ENCODE measurements around the gene UTP25. TPM values are rescaled to one million over a fixed set of nuclear protein-coding genes. Genes with fewer than 3 reads are reported as not detected.
A peak's percentile ranks its signal among the peaks of the same experiment; 100 is the strongest.

The UTP25 gene
- total RNA-seq (10 to 100 TPM; 14.9 to 15.2 TPM), polyA plus RNA-seq (4.9 TPM)

GRCh38 chr1:209827384-209828262 lies at the start of gene UTP25:
Gene UTP25 (plus strand): TSS chr1:209827972. CDS start chr1:209828064, 92 bp downstream.
- H3K27me3 Mint-ChIP-seq = peaks cover 7 to 11% of the 10 kb centered on the region in 2 donors
- Histone ChIP-seq H3K27me3 (ENCODE audit: insufficient read depth, low read length, poor library complexity, severe bottlenecking) (no peaks in the 10 kb centered on the region), H3K4me3 (ENCODE audit: low read length) (peak within 1 kb of the TSS; percentile 99), H3K27ac (ENCODE audit: low read depth, low read length) (peak within 1 kb of the TSS; percentile 90), H3K36me3 (ENCODE audit: insufficient read depth, low read length) (peaks cover 9% of the 10 kb centered on the region), H3K9me3 (ENCODE audit: low read length) (no peaks in the 10 kb centered on the region), H3K4me1 (ENCODE audit: insufficient read depth, low read length) (peaks cover 29% of the 10 kb centered on the region)
- H3K36me3 Mint-ChIP-seq = peaks cover 7 to 26% (median 10%) of the 10 kb centered on the region in 3 donors
- POLR2A ChIA-PET = interaction anchor here (1.2 kb wide), 1 partner anchor 12 kb away, joined by 3 read pairs; no protein-coding TSS in a partner anchor
- peaks cover 46 to 50% (median 47%) of the 10 kb centered on the region in 3 donors for H3K4me1 Mint-ChIP-seq
- CTCF ChIA-PET = interaction anchor here (0.6 to 2.2 kb wide), 13 partner anchors 12 to 506 kb away, joined by 3 to 15 read pairs (median 4); partner anchors contain the start of genes C1orf74 and IRF6
- peak within 1 kb of the TSS; percentile 90 to 97 (median 96) for H3K4me3 Mint-ChIP-seq
- H3K9me3 Mint-ChIP-seq = no peaks in the 10 kb centered on the region
- peak within 1 kb of the TSS; percentile 74 to 98 (median 90) for H3K27ac Mint-ChIP-seq
- peak; percentile 83 to 94 (median 91) for DNase-seq

- peak overlapping the region in 5 of 8 donors; percentile 7 to 65 (median 40) for H3K27ac Mint-ChIP-seq
- no peaks in the 10 kb centered on the region for H3K27me3 Mint-ChIP-seq
- Histone ChIP-seq H3K4me3 (ENCODE audit: low read length) (no peak overlapping the region), H3K9me3 (ENCODE audit: low read length) (no peaks in the 10 kb centered on the region), H3K4me1 (ENCODE audit: insufficient read depth, low read length) (peaks cover 26% of the 10 kb centered on the region), H3K27ac (ENCODE audit: low read depth, low read length) (no peak overlapping the region), H3K27me3 (ENCODE audit: insufficient read depth, low read length, poor library complexity, severe bottlenecking) (no peaks in the 10 kb centered on the region), H3K36me3 (ENCODE audit: insufficient read depth, low read length) (peaks cover 68% of the 10 kb centered on the region)
- no peak overlapping the region for H3K4me3 Mint-ChIP-seq
- ChIA-PET CTCF (interaction anchor here (1.2 kb wide), 1 partner anchor 12 kb away, joined by 3 read pairs; no protein-coding TSS in a partner anchor), POLR2A (no interaction called here)
- no peaks in the 10 kb centered on the region for H3K9me3 Mint-ChIP-seq
- DNase-seq = no peak
- H3K36me3 Mint-ChIP-seq = peaks cover 0 to 59% (median 35%) of the 10 kb centered on the region in 3 donors
- peaks cover 28 to 47% (median 44%) of the 10 kb centered on the region in 3 donors for H3K4me1 Mint-ChIP-seq
Observed at GRCh38 chr1:209778102-209778501, 49.7 kb upstream of the UTP25 start.

- POLR2A ChIA-PET = interaction anchor here (1.3 to 2.6 kb wide), 2 partner anchors 11 to 23 kb away, joined by 5 to 18 read pairs; no protein-coding TSS in a partner anchor
- CTCF ChIA-PET = interaction anchor here (1.3 kb wide), 1 partner anchor 11 kb away, joined by 4 read pairs; no protein-coding TSS in a partner anchor
Observed at GRCh38 chr1:209780268-209780667, 47.5 kb upstream of the UTP25 start.

DNA sequence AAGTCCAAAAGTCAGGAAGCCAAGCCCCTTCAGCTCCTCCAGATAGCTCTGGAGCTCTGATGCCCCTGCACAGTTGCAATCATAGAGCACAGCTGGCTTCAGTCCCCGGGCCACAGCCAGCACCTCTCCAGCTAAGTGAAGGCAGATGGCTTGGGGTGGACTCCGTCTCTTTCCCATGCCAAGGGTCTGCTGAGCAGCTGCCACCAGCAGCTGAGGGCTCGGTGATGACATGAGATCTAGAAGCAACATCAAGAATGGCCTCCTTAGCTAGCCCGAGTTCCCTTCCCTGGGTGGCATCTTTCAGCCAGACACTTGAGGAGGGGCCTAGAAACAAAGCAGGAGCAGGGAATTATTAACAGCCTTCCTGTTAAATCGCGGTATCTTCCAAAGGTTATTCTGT lies 44.4 kb upstream of the UTP25 start:
- Histone ChIP-seq H3K27ac (ENCODE audit: low read depth, low read length) (no peak overlapping the region), H3K36me3 (ENCODE audit: insufficient read depth, low read length) (peaks cover 19% of the 10 kb centered on the region), H3K27me3 (ENCODE audit: insufficient read depth, low read length, poor library complexity, severe bottlenecking) (no peaks in the 10 kb centered on the region), H3K4me3 (ENCODE audit: low read length) (peak overlapping the region; percentile 89), H3K9me3 (ENCODE audit: low read length) (no peaks in the 10 kb centered on the region), H3K4me1 (ENCODE audit: insufficient read depth, low read length) (peaks cover 20% of the 10 kb centered on the region)
- no peaks in the 10 kb centered on the region for H3K9me3 Mint-ChIP-seq
- H3K4me3 Mint-ChIP-seq = peak overlapping the region; percentile 34 to 99 (median 93)
- peaks cover 0 to 56% (median 8%) of the 10 kb centered on the region in 3 donors for H3K36me3 Mint-ChIP-seq
- no peak for DNase-seq
- peaks cover 19 to 54% (median 47%) of the 10 kb centered on the region in 3 donors for H3K4me1 Mint-ChIP-seq
- POLR2A ChIA-PET = interaction anchor here (2.0 to 3.0 kb wide), 3 partner anchors 11 to 27 kb away, joined by 7 to 28 read pairs (median 20); partner anchors contain the start of gene TRAF3IP3
- CTCF ChIA-PET = interaction anchor here (0.6 to 3.2 kb wide), 3 partner anchors 11 to 35 kb away, joined by 3 to 21 read pairs (median 6); no protein-coding TSS in a partner anchor
- H3K27ac Mint-ChIP-seq = peak overlapping the region; percentile 76 to 99 (median 98)
- peaks cover 0 to 3% of the 10 kb centered on the region in 2 donors for H3K27me3 Mint-ChIP-seq

More at GRCh38 chr1:209780268-209780667, 47.5 kb upstream of the UTP25 start:
- no peak for DNase-seq
- peaks cover 29 to 68% (median 65%) of the 10 kb centered on the region in 3 donors for H3K4me1 Mint-ChIP-seq
- H3K36me3 Mint-ChIP-seq = peaks cover 0 to 64% (median 20%) of the 10 kb centered on the region in 3 donors
- no peak overlapping the region for H3K27ac ChIP-seq (ENCODE audit: low read depth, low read length)
- peak overlapping the region; percentile 8 to 79 (median 52) for H3K27ac Mint-ChIP-seq
- H3K27me3 ChIP-seq (ENCODE audit: insufficient read depth, low read length, poor library complexity, severe bottlenecking) = no peaks in the 10 kb centered on the region
- H3K36me3 ChIP-seq (ENCODE audit: insufficient read depth, low read length) = peaks cover 50% of the 10 kb centered on the region
- no peaks in the 10 kb centered on the region for H3K9me3 Mint-ChIP-seq
- H3K27me3 Mint-ChIP-seq = peaks cover 0 to 2% of the 10 kb centered on the region in 2 donors
- H3K4me3 ChIP-seq (ENCODE audit: low read length) = no peak overlapping the region
- H3K4me3 Mint-ChIP-seq = no peak overlapping the region
- H3K9me3 ChIP-seq (ENCODE audit: low read length) = no peaks in the 10 kb centered on the region
- peaks cover 23% of the 10 kb centered on the region for H3K4me1 ChIP-seq (ENCODE audit: insufficient read depth, low read length)

DNA sequence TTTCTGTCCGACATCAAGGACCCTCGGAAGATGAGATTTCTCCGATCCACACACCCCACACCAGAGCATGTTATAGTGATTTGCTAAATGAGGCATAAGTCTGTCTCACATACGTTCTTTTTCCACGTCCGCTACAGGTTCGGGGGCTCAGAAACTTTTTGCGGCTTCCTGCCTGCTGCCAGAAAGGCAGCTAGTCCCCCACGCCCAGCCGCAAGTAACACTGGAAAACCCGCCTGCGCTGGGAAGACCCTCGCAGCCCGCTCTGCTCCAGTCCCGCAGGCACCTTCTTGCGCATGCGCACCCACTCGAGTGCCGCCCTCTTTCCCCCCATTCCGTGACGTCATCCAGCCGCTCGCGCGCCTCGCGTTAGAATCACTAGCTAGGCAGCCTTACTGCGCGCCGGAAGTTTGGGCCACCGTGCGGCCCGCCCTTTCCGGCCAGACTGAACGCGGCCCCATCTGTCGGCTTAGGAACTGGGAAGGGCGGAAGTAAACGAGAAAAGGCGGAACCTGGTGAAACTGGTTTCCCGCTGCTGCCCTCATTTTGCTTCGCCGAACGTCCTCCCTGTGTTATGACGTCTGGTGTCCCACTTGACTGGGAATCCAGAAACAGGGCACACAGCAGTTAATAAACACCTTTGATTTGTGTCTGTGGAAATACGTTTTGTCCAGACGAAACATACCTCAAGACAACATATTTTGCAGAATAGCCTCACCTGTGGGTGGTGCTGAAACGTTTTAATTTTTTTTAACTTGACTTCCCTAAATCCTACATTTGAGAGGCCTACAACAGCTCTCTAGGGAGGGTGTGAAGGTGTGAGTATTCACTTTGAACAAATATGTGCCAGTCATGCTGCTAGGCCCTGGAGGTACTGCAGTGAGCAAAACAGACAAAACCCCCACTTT lies 43.3 kb upstream of the UTP25 start, which contains the start of gene C1orf74:
C1orf74 (minus strand) TSS at position 295 of the 905 bp plus-strand sequence. CDS start 925 bp downstream, outside the sequence.
- ChIA-PET POLR2A (interaction anchor here (1.0 to 3.0 kb wide), 5 partner anchors 12 to 28 kb away, joined by 3 to 28 read pairs (median 7); partner anchors contain the start of genes IRF6 and TRAF3IP3), CTCF (interaction anchor here (0.6 to 3.2 kb wide), 9 partner anchors 10 to 43 kb away, joined by 3 to 21 read pairs (median 4); partner anchors contain the start of genes IRF6 and UTP25)
- Histone ChIP-seq H3K36me3 (ENCODE audit: insufficient read depth, low read length) (peaks cover 8% of the 10 kb centered on the region), H3K4me3 (ENCODE audit: low read length) (peak within 1 kb of the TSS; percentile 89), H3K27ac (ENCODE audit: low read depth, low read length) (peak within 1 kb of the TSS; percentile 90), H3K4me1 (ENCODE audit: insufficient read depth, low read length) (peaks cover 20% of the 10 kb centered on the region), H3K9me3 (ENCODE audit: low read length) (no peaks in the 10 kb centered on the region), H3K27me3 (ENCODE audit: insufficient read depth, low read length, poor library complexity, severe bottlenecking) (no peaks in the 10 kb centered on the region)
- Mint-ChIP-seq H3K36me3 (peaks cover 0 to 47% (median 2%) of the 10 kb centered on the region in 3 donors), H3K4me3 (peak within 1 kb of the TSS; percentile 85 to 99 (median 93)), H3K27ac (peak within 1 kb of the TSS; percentile 90 to 99 (median 98)), H3K27me3 (peaks cover 0 to 5% of the 10 kb centered on the region in 2 donors), H3K4me1 (peaks cover 17 to 45% (median 41%) of the 10 kb centered on the region in 3 donors), H3K9me3 (no peaks in the 10 kb centered on the region)
- peak; percentile 98 to 100 (median 99) for DNase-seq

GRCh38 chr1:209785592-209785991 lies 42.2 kb upstream of the UTP25 start:
- Mint-ChIP-seq H3K4me3 (no peak overlapping the region), H3K27ac (peak overlapping the region; percentile 90 to 99 (median 98)), H3K9me3 (no peaks in the 10 kb centered on the region), H3K27me3 (peaks cover 0 to 5% of the 10 kb centered on the region in 2 donors), H3K36me3 (peaks cover 0 to 44% (median 2%) of the 10 kb centered on the region in 3 donors), H3K4me1 (peaks cover 17 to 41% (median 31%) of the 10 kb centered on the region in 3 donors)
- no peaks in the 10 kb centered on the region for H3K9me3 ChIP-seq (ENCODE audit: low read length)
- H3K4me1 ChIP-seq (ENCODE audit: insufficient read depth, low read length) = peaks cover 20% of the 10 kb centered on the region
- no peak for DNase-seq
- CTCF ChIA-PET = interaction anchor here (1.0 to 3.2 kb wide), 7 partner anchors 11 to 39 kb away, joined by 3 to 21 read pairs (median 4); no protein-coding TSS in a partner anchor
- H3K36me3 ChIP-seq (ENCODE audit: insufficient read depth, low read length) = no peaks in the 10 kb centered on the region
- H3K27ac ChIP-seq (ENCODE audit: low read depth, low read length) = no peak overlapping the region
- no peak overlapping the region for H3K4me3 ChIP-seq (ENCODE audit: low read length)
- POLR2A ChIA-PET = interaction anchor here (2.4 kb wide), 1 partner anchor 20 kb away, joined by 7 read pairs; the partner anchor contains the start of gene IRF6
- H3K27me3 ChIP-seq (ENCODE audit: insufficient read depth, low read length, poor library complexity, severe bottlenecking) = no peaks in the 10 kb centered on the region
